Mucosa of gallbladder (tissue), 1 donor: ENCODE data around the gene UBE2O. TPM values are rescaled to one million over a fixed set of nuclear protein-coding genes. Genes with fewer than 3 reads are reported as not detected.

ENCODE experiments used
- DNase-seq: peaks from one replicate; pipeline ENCODE4 v3.0.0-alpha.2; 2020; ENCODE audit warnings: low spot score
- total RNA-seq: library from RNA; stranded (reverse); gene quantifications from one replicate; pipeline ENCODE4 v1.2.1, GENCODE V29; 2021
- donor health status: DM: no; HTN: no; CAD: no.

UBE2O gene
- total RNA-seq, 1 donor from 2014 or later = 26.0 TPM

GRCh38 chr17:76395980-76396379, 57.0 kb downstream of the UBE2O start:
- no peak for DNase-seq

DNA sequence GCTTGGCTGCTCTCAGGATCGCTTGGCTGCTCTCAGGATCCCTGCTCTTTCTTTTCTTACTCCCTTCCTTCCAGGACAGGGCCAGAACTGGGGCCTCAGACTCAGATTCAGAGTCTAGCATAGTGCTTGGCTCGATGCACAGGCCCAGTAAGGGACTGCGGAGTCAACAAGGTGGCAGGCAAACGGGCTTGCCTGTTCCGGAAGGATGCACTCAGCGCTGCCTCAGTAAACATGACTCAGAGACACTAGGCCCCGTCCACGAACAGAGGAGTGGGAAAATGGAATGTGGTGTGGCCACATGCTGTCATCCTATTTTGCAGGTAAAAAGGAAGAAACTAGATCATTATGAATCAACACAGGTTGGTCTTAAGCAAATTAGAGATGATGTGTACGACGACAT, 58.8 kb downstream of the UBE2O start:
- DNase-seq = no peak

DNA sequence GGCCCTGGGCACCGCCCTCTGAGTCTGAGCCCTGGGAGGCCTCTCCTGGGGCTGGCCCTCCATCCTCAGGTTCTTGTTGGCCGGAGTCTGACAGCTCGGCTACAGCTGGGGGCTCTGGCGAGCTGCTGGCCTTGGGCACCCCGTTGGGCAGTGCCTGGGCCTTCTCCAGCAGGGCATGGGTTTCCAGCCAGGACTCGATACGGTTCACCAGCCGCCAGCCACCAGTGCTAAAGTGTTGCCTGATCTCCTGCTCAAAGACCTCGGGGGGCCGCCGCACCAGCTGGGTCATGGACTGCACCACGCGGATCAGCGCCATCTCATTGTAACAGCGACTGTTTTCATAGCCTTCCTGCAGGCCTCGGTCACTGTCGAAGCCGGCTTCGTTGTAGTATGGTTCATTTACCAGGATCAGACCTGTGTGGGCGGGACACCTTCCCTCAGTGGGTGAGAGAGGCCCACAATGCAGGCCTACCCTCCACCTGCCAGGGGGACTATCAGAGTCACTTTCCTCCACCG, 61.7 kb downstream of the UBE2O start:
- no peak for DNase-seq

DNA sequence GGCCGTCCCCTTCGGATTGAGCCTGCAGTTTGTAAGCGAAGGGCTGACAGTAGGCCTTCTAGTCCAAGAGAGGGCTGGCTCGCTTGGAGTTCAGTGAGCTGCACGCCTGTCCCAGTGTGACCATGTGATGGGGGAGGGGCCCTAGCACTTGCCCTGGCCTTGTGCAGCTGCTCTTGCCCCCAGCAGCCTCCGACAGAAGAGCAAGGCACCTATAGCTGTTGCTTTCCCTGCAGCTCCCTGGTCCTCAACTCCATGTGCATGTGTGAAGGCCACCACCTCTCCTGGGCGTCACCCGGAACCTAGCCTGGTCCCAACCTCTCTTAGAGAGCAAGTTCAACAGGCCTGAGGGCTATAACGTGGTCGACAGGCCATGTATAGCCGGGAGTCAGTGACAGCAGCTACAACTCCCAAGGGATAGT, 62.9 kb downstream of the UBE2O start:
- no peak for DNase-seq

DNA sequence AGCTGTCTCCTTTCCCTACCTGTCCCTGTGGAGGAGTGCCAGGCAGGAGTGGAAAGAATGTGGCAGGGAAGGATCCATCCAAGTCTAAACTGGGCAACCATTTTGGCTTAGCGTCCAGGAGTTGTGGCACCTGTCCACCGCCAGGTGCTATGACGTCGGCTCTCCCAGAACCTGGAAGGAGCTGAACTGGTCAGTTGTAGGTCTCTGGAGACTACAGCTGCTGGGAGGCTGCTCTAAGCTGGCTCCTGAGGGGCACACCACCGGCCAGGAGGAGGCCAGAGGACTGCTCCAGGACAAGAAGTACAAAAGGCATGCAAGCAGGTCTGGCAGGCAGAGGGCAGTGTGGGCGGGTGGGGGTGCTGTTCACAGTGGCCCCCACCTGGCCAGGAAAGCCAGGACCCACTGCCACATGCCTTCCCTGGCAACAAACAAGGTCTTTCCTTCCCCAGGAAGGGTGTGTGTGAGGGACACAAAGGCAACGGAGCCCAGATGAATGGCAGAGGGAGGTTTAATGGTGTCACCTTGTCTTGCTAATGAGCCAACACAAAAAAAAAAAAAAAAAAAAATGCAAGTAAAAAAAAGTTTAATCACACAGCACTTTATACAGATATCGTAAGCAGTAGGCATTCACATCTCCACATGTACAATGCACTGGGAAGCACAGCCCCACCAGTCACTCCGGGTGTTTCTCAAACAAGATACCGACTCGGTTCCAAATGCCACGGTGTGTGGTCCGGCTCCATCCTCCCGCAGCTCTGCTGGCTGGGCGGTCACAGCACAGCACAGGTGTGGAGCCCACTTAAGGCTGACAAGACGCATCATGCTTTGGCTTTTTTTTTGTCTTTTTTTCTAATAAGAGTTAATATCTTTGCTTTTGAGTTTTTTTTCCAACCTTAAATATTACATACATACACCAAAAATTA, 63.7 kb downstream of the UBE2O start:
- no peak for DNase-seq

DNA sequence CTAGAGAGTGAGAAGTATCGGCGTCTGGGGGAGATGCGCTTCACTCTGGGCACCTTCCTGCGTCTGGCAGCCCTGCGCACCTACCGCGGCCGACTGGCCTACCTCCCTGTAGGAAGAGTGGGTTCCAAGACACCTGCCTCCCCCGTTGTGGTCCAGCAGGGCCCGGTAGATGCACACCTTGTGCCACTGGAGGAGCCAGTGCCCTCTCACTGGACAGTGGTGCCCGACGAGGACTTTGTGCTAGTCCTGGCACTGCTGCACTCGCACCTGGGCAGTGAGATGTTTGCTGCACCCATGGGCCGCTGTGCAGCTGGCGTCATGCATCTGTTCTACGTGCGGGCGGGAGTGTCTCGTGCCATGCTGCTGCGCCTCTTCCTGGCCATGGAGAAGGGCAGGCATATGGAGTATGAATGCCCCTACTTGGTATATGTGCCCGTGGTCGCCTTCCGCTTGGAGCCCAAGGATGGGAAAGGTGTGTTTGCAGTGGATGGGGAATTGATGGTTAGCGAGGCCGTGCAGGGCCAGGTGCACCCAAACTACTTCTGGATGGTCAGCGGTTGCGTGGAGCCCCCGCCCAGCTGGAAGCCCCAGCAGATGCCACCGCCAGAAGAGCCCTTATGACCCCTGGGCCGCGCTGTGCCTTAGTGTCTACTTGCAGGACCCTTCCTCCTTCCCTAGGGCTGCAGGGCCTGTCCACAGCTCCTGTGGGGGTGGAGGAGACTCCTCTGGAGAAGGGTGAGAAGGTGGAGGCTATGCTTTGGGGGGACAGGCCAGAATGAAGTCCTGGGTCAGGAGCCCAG, 65.8 kb downstream of the UBE2O start:
- DNase-seq = no peak

DNA sequence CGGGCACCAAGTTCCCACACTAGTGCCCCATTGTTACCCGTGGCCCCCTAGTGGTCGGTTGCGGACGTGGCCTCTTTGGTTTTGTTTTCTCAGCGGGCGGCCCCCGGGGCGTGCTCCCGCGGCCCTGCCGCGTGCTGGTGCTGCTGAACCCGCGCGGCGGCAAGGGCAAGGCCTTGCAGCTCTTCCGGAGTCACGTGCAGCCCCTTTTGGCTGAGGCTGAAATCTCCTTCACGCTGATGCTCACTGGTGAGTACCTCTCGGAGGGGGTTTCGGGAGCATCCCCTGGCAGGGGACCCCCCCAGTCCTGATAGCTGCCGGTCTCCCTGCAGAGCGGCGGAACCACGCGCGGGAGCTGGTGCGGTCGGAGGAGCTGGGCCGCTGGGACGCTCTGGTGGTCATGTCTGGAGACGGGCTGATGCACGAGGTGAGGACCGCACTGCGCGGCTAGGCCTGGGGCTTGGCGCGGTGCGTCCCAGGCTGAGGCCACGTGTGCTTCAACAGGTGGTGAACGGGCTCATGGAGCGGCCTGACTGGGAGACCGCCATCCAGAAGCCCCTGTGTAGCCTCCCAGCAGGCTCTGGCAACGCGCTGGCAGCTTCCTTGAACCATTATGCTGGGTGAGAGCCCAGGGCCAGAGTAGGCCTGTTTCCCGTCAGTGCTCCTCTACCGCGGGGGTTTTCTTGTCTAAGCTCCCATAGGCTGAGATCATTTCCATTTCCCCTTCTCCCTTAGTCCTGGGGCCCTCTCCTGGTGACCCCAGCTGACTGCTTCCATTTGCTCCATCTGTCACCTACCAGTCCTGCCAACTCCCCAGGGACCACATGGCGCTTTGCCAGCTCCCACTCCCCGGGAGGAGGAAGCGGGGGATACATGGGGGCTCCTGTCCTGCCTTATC, 66.8 kb downstream of the UBE2O start:
- DNase-seq = peak; percentile 70

- no peak for DNase-seq
Measured at GRCh38 chr17:76384987-76385891, 67.7 kb downstream of the UBE2O start.

DNA sequence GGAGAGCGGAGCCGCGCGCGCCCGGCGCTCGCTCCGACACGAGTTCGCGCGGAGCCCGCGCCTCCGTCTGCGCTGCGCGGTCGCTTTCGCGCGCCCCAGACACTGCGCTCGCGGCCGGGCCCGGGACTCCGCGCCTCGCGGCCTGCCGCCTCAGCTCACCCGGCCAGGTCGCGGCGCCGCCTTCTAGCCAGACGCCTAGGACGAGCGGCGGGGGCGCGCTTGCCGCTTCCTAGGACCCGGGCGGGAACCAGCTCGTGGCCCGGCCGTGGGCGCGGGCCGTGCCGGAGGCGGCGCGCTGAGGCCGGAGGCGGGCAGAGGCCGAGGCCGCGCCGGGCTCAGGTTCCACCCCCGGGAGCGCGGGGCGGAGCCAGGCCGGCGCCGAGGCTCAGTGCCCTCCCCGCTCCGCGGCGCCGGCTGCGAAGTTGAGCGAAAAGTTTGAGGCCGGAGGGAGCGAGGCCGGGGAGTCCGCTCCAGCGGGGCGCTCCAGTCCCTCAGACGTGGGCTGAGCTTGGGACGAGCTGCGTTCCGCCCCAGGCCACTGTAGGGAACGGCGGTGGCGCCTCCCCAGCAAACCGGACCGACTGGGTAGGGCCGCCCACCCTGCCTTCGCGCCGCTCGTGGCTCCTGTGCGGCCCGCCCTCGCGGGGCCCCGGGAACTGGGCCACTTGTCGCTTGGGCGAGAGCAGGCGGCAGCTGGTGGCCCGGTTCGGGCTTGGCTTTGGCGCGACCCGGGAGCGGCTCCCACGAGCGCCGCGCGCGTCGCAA, 68.5 kb downstream of the UBE2O start, which contains the start of gene SPHK1:
Gene SPHK1 (plus strand): TSS at position 388 of the 765 bp plus-strand sequence. CDS start 1,036 bp downstream, outside the sequence.
- peak; percentile 61 for DNase-seq

GRCh38 chr17:76383546-76384221, 69.3 kb downstream of the UBE2O start:
- DNase-seq = no peak

DNA sequence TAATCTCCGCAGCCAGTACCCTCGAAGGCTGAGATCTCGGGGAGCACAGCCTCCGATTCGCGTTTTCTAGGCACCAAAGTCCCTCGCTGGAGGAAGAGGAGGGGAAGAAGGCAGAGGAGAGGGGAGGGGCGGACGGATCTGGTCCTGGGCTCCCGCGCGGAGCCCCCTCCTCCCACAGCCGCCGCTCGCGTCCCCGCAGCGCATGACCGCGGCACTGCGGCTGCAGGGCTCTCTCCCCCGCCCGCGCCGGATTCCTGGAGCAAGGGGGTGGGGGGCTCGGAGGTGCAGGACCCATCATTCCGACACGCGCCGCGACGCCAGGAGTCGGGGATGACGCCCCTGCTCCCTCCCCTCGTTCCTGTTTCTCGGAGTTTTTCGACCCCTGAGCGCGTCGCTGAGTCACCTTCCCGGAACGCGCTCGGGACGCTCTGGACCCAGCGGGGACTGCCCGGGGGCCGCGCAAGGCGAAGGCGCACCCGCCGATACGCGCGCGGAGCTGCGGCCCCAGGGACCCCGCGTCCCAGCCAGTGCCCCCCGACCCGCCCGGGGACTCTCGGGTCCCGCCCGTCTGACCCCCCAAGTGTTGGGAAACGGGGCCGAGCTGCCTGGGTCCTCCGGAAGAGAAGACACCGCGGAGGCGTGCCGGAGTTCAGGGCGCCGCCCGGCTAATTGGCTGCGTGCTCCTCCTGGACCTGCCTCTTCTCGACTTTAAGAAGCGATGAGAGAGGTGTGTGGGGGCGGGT, 70.0 kb downstream of the UBE2O start:
- DNase-seq = no peak

- no peak for DNase-seq
Measured at GRCh38 chr17:76382351-76382802, 70.6 kb downstream of the UBE2O start.

GRCh38 chr17:76381633-76382350, 71.2 kb downstream of the UBE2O start:
- DNase-seq = no peak

DNA sequence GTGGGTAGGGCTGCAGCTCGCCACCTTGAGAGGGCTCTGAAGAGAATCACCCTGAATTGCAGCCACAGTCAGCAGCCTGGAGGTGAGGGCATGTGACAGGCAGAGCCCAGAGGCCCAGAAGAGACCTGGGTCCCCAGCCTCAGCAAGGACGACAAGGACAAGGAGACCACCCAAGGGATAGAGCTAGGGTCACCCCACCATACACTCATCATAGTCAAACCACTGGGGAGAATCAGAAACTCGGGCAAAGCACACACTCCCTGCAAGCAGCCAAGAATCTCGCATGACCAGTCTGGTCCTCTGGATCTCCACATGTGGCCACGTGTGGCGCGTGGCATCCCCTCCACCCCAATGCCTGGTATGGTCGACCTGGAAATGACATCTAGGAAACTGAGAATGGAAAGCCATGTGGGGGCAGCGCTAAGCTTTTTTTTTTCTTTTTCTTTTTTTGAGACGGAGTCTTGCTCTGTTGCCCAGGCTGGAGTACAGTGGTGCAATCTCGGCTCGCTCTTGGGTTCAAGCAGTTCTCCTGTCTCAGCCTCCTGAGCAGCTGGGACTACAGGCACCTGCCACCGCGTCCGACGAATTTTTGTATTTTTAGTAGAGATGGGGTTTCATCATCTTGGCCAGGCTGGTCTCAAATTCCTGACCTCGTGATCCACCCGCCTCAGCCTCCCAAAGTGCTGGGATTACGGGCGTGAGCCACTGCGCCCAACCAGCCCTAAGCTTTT, 73.1 kb downstream of the UBE2O start:
- DNase-seq = no peak

DNA sequence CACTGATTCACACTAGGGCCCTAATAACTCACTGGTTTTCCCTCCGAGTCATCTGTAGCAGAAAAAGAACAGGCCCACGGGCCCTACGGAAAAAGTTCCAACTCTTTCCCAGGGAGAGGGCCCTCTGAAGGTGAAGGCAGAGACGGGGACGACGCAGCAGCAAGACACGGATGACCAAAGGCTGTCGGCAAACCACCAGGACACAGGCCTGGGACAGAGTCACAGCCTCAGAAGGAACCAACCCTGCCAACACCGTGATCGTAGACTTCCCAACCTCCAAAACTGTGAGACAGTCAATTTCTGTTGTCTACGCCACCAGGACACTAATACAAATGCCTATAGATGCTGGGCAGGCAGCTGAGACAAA, 73.7 kb downstream of the UBE2O start:
- no peak for DNase-seq

GRCh38 chr17:76378548-76379274, 74.2 kb downstream of the UBE2O start:
- DNase-seq = no peak
